Adrenal gland (tissue), 12 donors: ENCODE measurements around the gene GTF3C6. TPM values are rescaled to one million over a fixed set of nuclear protein-coding genes. Genes with fewer than 3 reads are reported as not detected.
A peak's percentile ranks its signal among the peaks of the same experiment; 100 is the strongest.

Source experiments
- DNase-seq, 7 donors: peaks; one replicate each; pipeline ENCODE4 v3.0.0-alpha.2; 2019 to 2020
- H3K27ac ChIP-seq, 5 donors: fragments of 200-600 bp; sonication (generic) in 4 of 5; 1 replicate in 3 of 5; 2 replicates in 2 of 5; pipeline versions ENCODE4 v1.5.1 to v1.8.0; 2016 to 2020; ENCODE audit warnings: mild to moderate bottlenecking in 1 of 5
- H3K27me3 ChIP-seq: fragments of 200-600 bp; 2 replicates; pipeline ENCODE4 v1.8.0; 2021
- H3K36me3 ChIP-seq, 2 donors: fragments of 200-600 bp; replicated peaks in 1 of 2; 1 replicate in 1 of 2; 2 replicates in 1 of 2; pipeline versions ENCODE4 v1.5.1 to v1.8.0; 2018 to 2022
- H3K4me1 ChIP-seq, 2 donors: fragments of 200-600 bp; replicated peaks in 1 of 2; 1 replicate in 1 of 2; 2 replicates in 1 of 2; pipeline versions ENCODE4 v1.5.1 to v1.8.0; 2018 to 2021
- H3K4me3 ChIP-seq, 4 donors: fragments of 200-600 bp; sonication (generic) in 3 of 4; one replicate each; pipeline ENCODE4 v1.5.1; 2016 to 2018
- H3K9me3 ChIP-seq, 3 donors: fragments of 200-600 bp; sonication (generic) in 1 of 3; replicated peaks in 1 of 3; 1 replicate in 2 of 3; 2 replicates in 1 of 3; pipeline versions ENCODE4 v1.5.1 to v1.8.0; 2016 to 2021
- POLR2A ChIP-seq, 2 donors: fragments of 450-650 bp; IDR thresholded peaks; one replicate each; pipeline ENCODE4 v1.6.1; 2017; ENCODE audit warnings: antibody characterized with exemption in 2 of 2, mild to moderate bottlenecking in 2 of 2, moderate library complexity in 1 of 2
- WGBS, 4 donors: extraction: QIAGEN DNeasy Blood & Tissue Kit in 2 of 4; methylation state at CpG; one replicate each; pipeline versions ENCODE4 v1.1.5 to v1.1.7; 2013 to 2017; 5-methylcytosine and 5-hydroxymethylcytosine counted together
- intact Hi-C, 2 donors: fragments of 100-400 bp; cut with DNase I; formaldehyde crosslinking; loops; one replicate each; pipeline versions ENCODE4 v1.14.1 to v1.15.0; 2022 to 2023
- polyA plus RNA-seq, 3 donors: library from polyadenylated mRNA; stranded (reverse); fragments of 200-250 nt in 2 of 3; fragments of 350-450 nt in 1 of 3; fragmentation: Illumina TruSeq in 1 of 3; extraction: RNeasy Lipid Tissue Mini Kit (QIAGEN cat#74804) in 1 of 3; gene quantifications; one replicate each; pipeline ENCODE4 v1.2.3, GENCODE V29; 2013 to 2014
- total RNA-seq, 9 donors: library from RNA; depleted of rRNA in 4 of 9; stranded (reverse); fragments of >200 nt in 4 of 9; fragments of 120-200 nt in 1 of 9; fragmentation: NEBNext Ultra II Directional in 1 of 9; extraction: Animal tissue kit (Norgen Biotek cat#: 25700) in 1 of 9; gene quantifications; one replicate each; pipeline versions ENCODE4 v1.1.0 to v1.2.4, GENCODE V29; 2013 to 2023
- TF ChIP-seq, protein P1 (sequence below), 6 experiments: fragments of 450-650 bp in 4 of 6; fragments of 200-600 bp in 2 of 6; sonication (generic) in 1 of 6; IDR thresholded peaks; 1 replicate in 5 of 6; 2 replicates in 1 of 6; pipeline versions ENCODE4 v1.5.1 to v1.8.0; 2016 to 2021; ENCODE audit warnings: antibody characterized with exemption in 6 of 6, mild to moderate bottlenecking in 2 of 6, moderate library complexity in 1 of 6
- donor health status: healthy with polysubstance abuse.
- donor health status: Bipolar disorder and iron deficiency.
- donor health status: DM: yes; HTN: yes; CAD: no.
- donor health status: DM: no; HTN: no; CAD: no.
- donor health status: DM: no; HTN: no; CAD: no.
- donor health status: DM: yes; HTN: yes; CAD: no.

Gene GTF3C6
- total and polyA plus RNA-seq, 12 donors: 48.3 to 133 (median 76.2) TPM

- Histone ChIP-seq H3K27ac (no peak overlapping the region), H3K27me3 (no peaks in the 10 kb centered on the region), H3K4me3 (no peak overlapping the region), H3K9me3 (no peaks in the 10 kb centered on the region), H3K36me3 (peaks cover 0 to 60% of the 10 kb centered on the region in 2 donors), H3K4me1 (no peaks in the 10 kb centered on the region)
- intact Hi-C loops: loop anchor here in 1 of 2 donors (10.0 kb wide), 1 partner anchor 472 kb away; no protein-coding TSS in a partner anchor
- DNase-seq: no peak
- 90 to 93% (median 91%) methylated on average over 9 of the region's 9 CpGs for WGBS, 4 donors
- TF ChIP-seq, protein P1, sequence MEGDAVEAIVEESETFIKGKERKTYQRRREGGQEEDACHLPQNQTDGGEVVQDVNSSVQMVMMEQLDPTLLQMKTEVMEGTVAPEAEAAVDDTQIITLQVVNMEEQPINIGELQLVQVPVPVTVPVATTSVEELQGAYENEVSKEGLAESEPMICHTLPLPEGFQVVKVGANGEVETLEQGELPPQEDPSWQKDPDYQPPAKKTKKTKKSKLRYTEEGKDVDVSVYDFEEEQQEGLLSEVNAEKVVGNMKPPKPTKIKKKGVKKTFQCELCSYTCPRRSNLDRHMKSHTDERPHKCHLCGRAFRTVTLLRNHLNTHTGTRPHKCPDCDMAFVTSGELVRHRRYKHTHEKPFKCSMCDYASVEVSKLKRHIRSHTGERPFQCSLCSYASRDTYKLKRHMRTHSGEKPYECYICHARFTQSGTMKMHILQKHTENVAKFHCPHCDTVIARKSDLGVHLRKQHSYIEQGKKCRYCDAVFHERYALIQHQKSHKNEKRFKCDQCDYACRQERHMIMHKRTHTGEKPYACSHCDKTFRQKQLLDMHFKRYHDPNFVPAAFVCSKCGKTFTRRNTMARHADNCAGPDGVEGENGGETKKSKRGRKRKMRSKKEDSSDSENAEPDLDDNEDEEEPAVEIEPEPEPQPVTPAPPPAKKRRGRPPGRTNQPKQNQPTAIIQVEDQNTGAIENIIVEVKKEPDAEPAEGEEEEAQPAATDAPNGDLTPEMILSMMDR (IDR thresholded peaks at IDR 0.05): no peak
- TF ChIP-seq POLR2A (IDR thresholded peaks at IDR 0.05): no peak
These were observed 38.2 kb downstream of the GTF3C6 start for GRCh38 chr6:110996691-110997090.

- Histone ChIP-seq H3K4me3 (no peak overlapping the region), H3K9me3 (no peaks in the 10 kb centered on the region), H3K36me3 (peaks cover 0 to 57% of the 10 kb centered on the region in 2 donors), H3K27me3 (no peaks in the 10 kb centered on the region), H3K4me1 (no peaks in the 10 kb centered on the region), H3K27ac (no peak overlapping the region)
- intact Hi-C loops: loop anchor here in 1 of 2 donors (10.0 kb wide), 1 partner anchor 475 kb away; no protein-coding TSS in a partner anchor
- no peak for TF ChIP-seq POLR2A (IDR thresholded peaks at IDR 0.05)
- TF ChIP-seq, protein P1 (IDR thresholded peaks at IDR 0.05): peak; percentile 26 to 62 (median 48)
- WGBS, 4 donors: 39 to 48% (median 45%) methylated on average over 2 of the region's 2 CpGs
- DNase-seq: no peak
These were observed 41.2 kb downstream of the GTF3C6 start for GRCh38 chr6:110999634-111000270.

DNA sequence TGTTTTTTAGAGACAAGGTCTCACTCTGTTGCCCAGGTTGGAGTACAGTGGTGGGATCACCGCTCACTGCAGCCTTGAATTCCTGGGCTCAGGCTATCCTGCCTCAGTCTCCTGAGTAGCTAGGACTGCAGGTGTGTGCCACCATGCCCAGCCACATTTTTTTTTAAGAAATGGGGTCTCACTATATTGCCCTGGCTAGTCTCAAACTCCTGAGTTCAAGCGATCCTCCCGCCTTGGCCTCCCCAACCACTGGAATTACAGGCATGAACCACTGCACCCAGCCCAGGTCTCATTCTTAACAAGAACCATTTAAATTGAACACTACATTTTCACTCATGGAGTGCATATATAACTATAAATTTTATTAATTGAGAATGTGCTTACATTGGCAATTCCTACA lies 43.8 kb downstream of the GTF3C6 start:
- WGBS, 4 donors: 95 to 100% (median 96%) methylated on average over 3 of the region's 3 CpGs
- intact Hi-C loops: no loop called here

GRCh38 chr6:111011360-111012142 lies 53.0 kb downstream of the GTF3C6 start:
- WGBS, 4 donors: 63 to 80% (median 67%) methylated on average over 2 of the region's 2 CpGs
- no peaks in the 10 kb centered on the region for H3K9me3 ChIP-seq
- no peak overlapping the region for H3K27ac ChIP-seq
- TF ChIP-seq, protein P1 (IDR thresholded peaks at IDR 0.05): peak; percentile 48 to 72 (median 63)
- no peak for TF ChIP-seq POLR2A (IDR thresholded peaks at IDR 0.05)
- peak in 1 of 7 donors; percentile 13 for DNase-seq
- peaks cover 0 to 33% of the 10 kb centered on the region in 2 donors for H3K36me3 ChIP-seq
- no peak overlapping the region for H3K4me3 ChIP-seq
- peaks cover 0 to 7% of the 10 kb centered on the region in 2 donors for H3K4me1 ChIP-seq
- H3K27me3 ChIP-seq: no peaks in the 10 kb centered on the region
- intact Hi-C loops: no loop called here

More for the DNA sequence above, 43.8 kb downstream of the GTF3C6 start:
- no peak for DNase-seq
- H3K36me3 ChIP-seq: peaks cover 0 to 64% of the 10 kb centered on the region in 2 donors
- TF ChIP-seq, protein P1 (IDR thresholded peaks at IDR 0.05): no peak
- no peak for TF ChIP-seq POLR2A (IDR thresholded peaks at IDR 0.05)
- H3K9me3 ChIP-seq: no peaks in the 10 kb centered on the region
- H3K27ac ChIP-seq: no peak overlapping the region
- no peaks in the 10 kb centered on the region for H3K4me1 ChIP-seq
- no peaks in the 10 kb centered on the region for H3K27me3 ChIP-seq
- no peak overlapping the region for H3K4me3 ChIP-seq
